ENCODE data around the gene TPCN2. TPM values are rescaled to one million over a fixed set of nuclear protein-coding genes. Genes with fewer than 3 reads are reported as not detected.

TPCN2 gene
- total RNA-seq, 1 donor from 2014 or later = 12.6 TPM

GRCh38 chr11:69095300-69095699 is 46.6 kb downstream of the TPCN2 start:
- Mint-ChIP-seq H3K9me3 (ENCODE audit: low read depth) (no peaks in the 10 kb centered on the region), H3K4me1 (ENCODE audit: low read depth) (peaks cover 4% of the 10 kb centered on the region), H3K27ac (ENCODE audit: unreplicated experiment) (no peak overlapping the region), H3K36me3 (ENCODE audit: low read depth) (peaks cover 7% of the 10 kb centered on the region), H3K27me3 (ENCODE audit: low read depth) (no peaks in the 10 kb centered on the region), H3K4me3 (ENCODE audit: unreplicated experiment) (no peak overlapping the region)
- no peak for DNase-seq (ENCODE audit: low spot score)
- no peak for TF ChIP-seq CTCF (IDR thresholded peaks at IDR 0.05)

GRCh38 chr11:69096473-69096872 is 47.7 kb downstream of the TPCN2 start:
- Mint-ChIP-seq H3K4me3 (ENCODE audit: unreplicated experiment) (no peak overlapping the region), H3K27ac (ENCODE audit: unreplicated experiment) (no peak overlapping the region), H3K27me3 (ENCODE audit: low read depth) (no peaks in the 10 kb centered on the region), H3K9me3 (ENCODE audit: low read depth) (no peaks in the 10 kb centered on the region), H3K36me3 (ENCODE audit: low read depth) (peaks cover 7% of the 10 kb centered on the region), H3K4me1 (ENCODE audit: low read depth) (peaks cover 5% of the 10 kb centered on the region)
- no peak for DNase-seq (ENCODE audit: low spot score)
- no peak for TF ChIP-seq CTCF (IDR thresholded peaks at IDR 0.05)

GRCh38 chr11:69097263-69097662 is 48.5 kb downstream of the TPCN2 start:
- H3K27ac Mint-ChIP-seq (ENCODE audit: unreplicated experiment) = no peak overlapping the region
- no peak overlapping the region for H3K4me3 Mint-ChIP-seq (ENCODE audit: unreplicated experiment)
- TF ChIP-seq CTCF (IDR thresholded peaks at IDR 0.05) = no peak
- no peaks in the 10 kb centered on the region for H3K27me3 Mint-ChIP-seq (ENCODE audit: low read depth)
- DNase-seq (ENCODE audit: low spot score) = no peak
- H3K36me3 Mint-ChIP-seq (ENCODE audit: low read depth) = peaks cover 7% of the 10 kb centered on the region
- peaks cover 7% of the 10 kb centered on the region for H3K4me1 Mint-ChIP-seq (ENCODE audit: low read depth)
- H3K9me3 Mint-ChIP-seq (ENCODE audit: low read depth) = no peaks in the 10 kb centered on the region

GRCh38 chr11:69099180-69099579 is 50.4 kb downstream of the TPCN2 start:
- Mint-ChIP-seq H3K27me3 (ENCODE audit: low read depth) (peaks cover 5% of the 10 kb centered on the region), H3K27ac (ENCODE audit: unreplicated experiment) (no peak overlapping the region), H3K9me3 (ENCODE audit: low read depth) (no peaks in the 10 kb centered on the region), H3K4me3 (ENCODE audit: unreplicated experiment) (no peak overlapping the region), H3K4me1 (ENCODE audit: low read depth) (peaks cover 3% of the 10 kb centered on the region), H3K36me3 (ENCODE audit: low read depth) (peaks cover 1% of the 10 kb centered on the region)
- TF ChIP-seq CTCF (IDR thresholded peaks at IDR 0.05) = no peak
- no peak for DNase-seq (ENCODE audit: low spot score)

GRCh38 chr11:69100454-69101114 is 51.9 kb downstream of the TPCN2 start:
- Mint-ChIP-seq H3K4me3 (ENCODE audit: unreplicated experiment) (no peak overlapping the region), H3K9me3 (ENCODE audit: low read depth) (no peaks in the 10 kb centered on the region), H3K27ac (ENCODE audit: unreplicated experiment) (no peak overlapping the region), H3K4me1 (ENCODE audit: low read depth) (peaks cover 3% of the 10 kb centered on the region), H3K36me3 (ENCODE audit: low read depth) (peaks cover 1% of the 10 kb centered on the region), H3K27me3 (ENCODE audit: low read depth) (peaks cover 5% of the 10 kb centered on the region)
- TF ChIP-seq CTCF (IDR thresholded peaks at IDR 0.05) = no peak
- DNase-seq (ENCODE audit: low spot score) = no peak
